Nephron progenitor cell (in vitro differentiated cells): ENCODE results near the gene IGSF9B.

Experiments used
- DNase-seq: peaks from one replicate; pipeline ENCODE4 v3.0.0; 2021
- H3K27ac Mint-ChIP-seq: 2 replicates; pipeline ENCODE4 v1.8.0; 2021; ENCODE audit warnings: mild to moderate bottlenecking, moderate library complexity, mixed read lengths
- H3K27me3 Mint-ChIP-seq: 2 replicates; pipeline ENCODE4 v1.8.0; 2021; ENCODE audit warnings: mild to moderate bottlenecking, low read depth, mixed read lengths; ENCODE audit not compliant: poor library complexity
- H3K36me3 Mint-ChIP-seq: 2 replicates; pipeline ENCODE4 v1.8.0; 2021; ENCODE audit warnings: low read depth, mixed read lengths
- H3K4me1 Mint-ChIP-seq: 2 replicates; pipeline ENCODE4 v1.8.0; 2021; ENCODE audit warnings: mixed read lengths
- H3K4me3 Mint-ChIP-seq: 2 replicates; pipeline ENCODE4 v1.8.0; 2021; ENCODE audit warnings: mild to moderate bottlenecking, moderate library complexity, mixed read lengths
- H3K9me3 Mint-ChIP-seq: 2 replicates; pipeline ENCODE4 v1.8.0; 2021; ENCODE audit warnings: mild to moderate bottlenecking, moderate library complexity, mixed read lengths
- TF ChIP-seq, protein P1 (sequence below): fragments of 200-600 bp; sonication (generic); IDR thresholded peaks from 2 replicates; pipeline ENCODE4 v1.5.0; 2021; ENCODE audit warnings: antibody characterized with exemption

The IGSF9B gene

DNA sequence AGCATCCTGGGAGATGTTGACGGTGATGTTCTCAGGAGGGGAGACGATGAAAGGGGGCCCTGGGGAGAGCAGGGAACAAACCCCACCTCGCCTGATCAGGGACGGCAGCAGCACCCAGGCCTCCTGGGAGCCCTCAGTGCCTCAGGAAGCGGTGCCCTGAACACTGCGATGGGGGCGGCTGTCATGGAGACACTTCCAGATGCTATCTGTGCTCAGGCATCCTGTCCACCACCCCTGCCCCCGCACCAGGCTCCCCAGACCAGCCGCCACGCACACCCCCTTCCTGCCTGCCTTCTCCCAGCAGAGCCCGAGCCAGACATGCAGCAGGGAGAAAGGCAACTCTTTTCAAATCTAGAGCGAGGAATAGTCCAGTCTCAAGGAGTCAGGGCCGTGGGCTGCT, 20.6 kb downstream of the IGSF9B start:
- H3K4me3 Mint-ChIP-seq: no peak overlapping the region
- peak overlapping the region; percentile 88 for H3K27ac Mint-ChIP-seq
- peaks cover 6% of the 10 kb centered on the region for H3K9me3 Mint-ChIP-seq
- H3K4me1 Mint-ChIP-seq: peaks cover 55% of the 10 kb centered on the region
- TF ChIP-seq, protein P1, sequence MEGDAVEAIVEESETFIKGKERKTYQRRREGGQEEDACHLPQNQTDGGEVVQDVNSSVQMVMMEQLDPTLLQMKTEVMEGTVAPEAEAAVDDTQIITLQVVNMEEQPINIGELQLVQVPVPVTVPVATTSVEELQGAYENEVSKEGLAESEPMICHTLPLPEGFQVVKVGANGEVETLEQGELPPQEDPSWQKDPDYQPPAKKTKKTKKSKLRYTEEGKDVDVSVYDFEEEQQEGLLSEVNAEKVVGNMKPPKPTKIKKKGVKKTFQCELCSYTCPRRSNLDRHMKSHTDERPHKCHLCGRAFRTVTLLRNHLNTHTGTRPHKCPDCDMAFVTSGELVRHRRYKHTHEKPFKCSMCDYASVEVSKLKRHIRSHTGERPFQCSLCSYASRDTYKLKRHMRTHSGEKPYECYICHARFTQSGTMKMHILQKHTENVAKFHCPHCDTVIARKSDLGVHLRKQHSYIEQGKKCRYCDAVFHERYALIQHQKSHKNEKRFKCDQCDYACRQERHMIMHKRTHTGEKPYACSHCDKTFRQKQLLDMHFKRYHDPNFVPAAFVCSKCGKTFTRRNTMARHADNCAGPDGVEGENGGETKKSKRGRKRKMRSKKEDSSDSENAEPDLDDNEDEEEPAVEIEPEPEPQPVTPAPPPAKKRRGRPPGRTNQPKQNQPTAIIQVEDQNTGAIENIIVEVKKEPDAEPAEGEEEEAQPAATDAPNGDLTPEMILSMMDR: no peak
- H3K36me3 Mint-ChIP-seq: peaks cover 32% of the 10 kb centered on the region
- DNase-seq: no peak
- peaks cover 8% of the 10 kb centered on the region for H3K27me3 Mint-ChIP-seq

DNA sequence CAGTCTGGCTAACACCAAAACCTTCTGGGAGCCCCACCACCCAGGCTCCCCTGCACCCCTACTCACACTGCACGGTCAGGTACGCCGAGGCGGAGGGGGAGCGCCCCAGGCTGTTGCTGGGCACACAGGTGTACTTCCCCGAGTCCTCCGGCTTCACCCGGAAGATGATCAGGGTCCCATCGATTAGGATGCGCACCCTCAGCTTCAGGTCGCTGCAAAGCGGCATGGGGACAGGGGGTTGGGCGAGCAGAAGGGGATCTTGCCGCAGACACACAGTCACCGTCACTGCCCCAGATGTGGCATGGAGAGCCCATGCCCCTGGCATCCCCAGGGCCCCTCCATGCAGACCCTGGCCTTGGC, 21.2 kb downstream of the IGSF9B start:
- Mint-ChIP-seq H3K4me1 (peaks cover 55% of the 10 kb centered on the region), H3K4me3 (no peak overlapping the region), H3K36me3 (peaks cover 30% of the 10 kb centered on the region), H3K9me3 (peaks cover 5% of the 10 kb centered on the region), H3K27me3 (peaks cover 8% of the 10 kb centered on the region), H3K27ac (no peak overlapping the region)
- TF ChIP-seq, protein P1: no peak
- DNase-seq: no peak

DNA sequence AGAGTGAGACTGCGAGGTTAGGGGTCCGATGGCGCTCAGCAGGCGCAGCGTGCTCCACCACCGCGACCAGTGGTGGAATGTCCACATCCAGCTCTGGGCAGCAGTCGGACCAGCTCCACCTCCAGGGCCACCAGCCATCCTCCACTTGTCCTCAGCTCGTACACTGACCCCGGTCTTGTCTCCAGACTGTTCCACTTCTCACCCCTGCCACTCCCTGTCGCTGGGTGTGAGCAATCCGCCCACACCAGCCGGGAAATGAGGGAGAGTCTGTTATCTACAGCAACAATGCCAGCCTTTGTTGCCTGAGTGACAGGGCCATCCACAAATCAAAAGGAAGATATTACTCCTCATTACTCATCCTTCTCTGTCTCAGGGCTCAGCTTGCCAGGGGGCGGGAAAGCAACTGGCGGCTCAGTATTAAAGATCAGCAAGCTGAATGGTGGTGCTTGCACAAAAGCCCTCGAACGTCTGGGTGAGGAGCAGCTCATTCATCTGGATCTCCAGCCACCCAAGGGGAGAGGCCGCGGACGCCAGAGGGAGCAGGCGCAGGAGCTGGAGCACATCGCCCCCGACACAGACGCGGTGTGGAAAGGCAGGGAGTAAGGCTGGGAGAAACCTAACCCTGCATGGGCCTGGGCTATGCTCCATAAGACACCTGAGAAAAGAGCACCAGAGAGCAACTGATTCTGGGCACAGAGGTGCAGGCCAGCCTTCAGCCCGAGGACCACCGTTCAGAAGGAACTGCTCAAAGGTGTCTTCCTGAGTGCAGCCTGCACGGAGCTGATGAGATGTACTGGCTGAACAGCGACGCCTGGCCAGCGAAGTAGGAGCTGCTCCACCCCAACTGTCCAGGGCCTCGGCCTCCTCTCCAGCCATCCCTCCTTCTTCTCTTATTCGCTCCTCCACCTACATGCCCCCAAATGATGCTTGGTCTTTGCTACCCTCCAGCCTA, 21.9 kb downstream of the IGSF9B start:
- Mint-ChIP-seq H3K4me1 (peaks cover 55% of the 10 kb centered on the region), H3K27me3 (peaks cover 8% of the 10 kb centered on the region), H3K4me3 (no peak overlapping the region), H3K9me3 (no peaks in the 10 kb centered on the region), H3K36me3 (peaks cover 23% of the 10 kb centered on the region), H3K27ac (peak overlapping the region; percentile 82)
- TF ChIP-seq, protein P1: no peak
- no peak for DNase-seq

DNA sequence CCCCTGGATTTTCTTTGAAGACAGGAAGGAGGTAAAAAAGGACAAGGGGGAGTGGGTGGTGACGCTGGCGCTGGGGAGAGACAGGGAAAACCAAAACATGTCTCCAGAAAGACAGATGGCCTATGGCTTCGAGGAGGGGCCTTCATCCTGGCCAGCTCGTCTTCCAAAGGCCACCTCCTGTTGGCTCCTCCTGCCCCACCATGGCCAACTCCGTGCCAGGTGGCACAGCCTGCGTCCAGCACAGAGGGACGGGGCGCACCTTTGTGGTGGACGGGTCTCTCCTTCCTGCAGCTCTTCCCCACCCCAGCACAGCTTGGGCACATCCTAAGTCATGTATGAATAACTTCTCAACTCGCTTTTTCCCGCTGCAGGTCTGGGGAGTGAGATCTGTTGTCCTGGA, 22.7 kb downstream of the IGSF9B start:
- Mint-ChIP-seq H3K27ac (peak overlapping the region; percentile 82), H3K4me1 (peaks cover 55% of the 10 kb centered on the region), H3K9me3 (no peaks in the 10 kb centered on the region), H3K4me3 (no peak overlapping the region), H3K36me3 (peaks cover 15% of the 10 kb centered on the region), H3K27me3 (peaks cover 7% of the 10 kb centered on the region)
- TF ChIP-seq, protein P1: no peak
- no peak for DNase-seq

DNA sequence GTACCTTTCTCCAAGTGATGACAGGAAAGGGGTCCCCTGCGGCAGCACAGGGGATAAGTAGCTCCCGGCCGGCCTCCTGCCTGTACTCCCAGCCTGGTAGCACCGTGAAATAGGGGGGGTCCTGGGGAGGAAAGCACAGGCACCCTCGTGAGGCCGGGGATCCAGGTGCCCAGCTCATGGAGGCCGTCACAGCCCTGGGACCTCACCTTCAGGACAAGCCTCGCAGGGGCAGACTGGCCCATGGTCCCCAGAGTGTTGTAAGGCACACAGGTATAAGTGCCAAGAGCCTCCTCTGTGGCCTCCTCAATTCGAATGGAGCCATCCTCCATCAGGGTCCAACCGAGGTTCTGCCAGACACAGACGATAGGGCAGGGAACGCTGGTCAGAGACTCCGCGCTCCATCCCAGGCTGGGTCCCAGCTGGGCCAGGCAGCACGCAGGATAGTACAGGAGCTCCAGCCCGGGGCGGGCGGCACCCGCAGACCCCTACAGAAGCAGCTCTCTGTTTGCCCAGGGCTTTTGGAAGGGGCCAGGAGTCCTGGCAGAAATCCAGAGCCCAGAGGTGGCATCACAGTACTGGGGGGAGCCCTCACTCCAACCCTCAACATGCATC, 25.2 kb downstream of the IGSF9B start:
- TF ChIP-seq, protein P1: no peak
- Mint-ChIP-seq H3K9me3 (no peaks in the 10 kb centered on the region), H3K27ac (no peak overlapping the region), H3K36me3 (peaks cover 10% of the 10 kb centered on the region), H3K27me3 (peaks cover 5% of the 10 kb centered on the region), H3K4me1 (peaks cover 49% of the 10 kb centered on the region), H3K4me3 (no peak overlapping the region)
- no peak for DNase-seq
